CD4-positive, alpha-beta T cell treated with Interleukin-2 at 100 ng/mL for 4 hours (primary cell): ENCODE measurements around the gene RYR1.
"Not testable (repeated sequence)": the region's sequence is repeated elsewhere in the genome, so short reads cannot be mapped to it uniquely, and the experiment has no call there.

Source experiments
- DNase-seq: peaks from one replicate; pipeline ENCODE4 v3.0.0-alpha.2; 2020; ENCODE audit warnings: low spot score

RYR1 gene

GRCh38 chr19:38457690-38458405 is 24.4 kb downstream of the RYR1 start:
- no peak for DNase-seq

DNA sequence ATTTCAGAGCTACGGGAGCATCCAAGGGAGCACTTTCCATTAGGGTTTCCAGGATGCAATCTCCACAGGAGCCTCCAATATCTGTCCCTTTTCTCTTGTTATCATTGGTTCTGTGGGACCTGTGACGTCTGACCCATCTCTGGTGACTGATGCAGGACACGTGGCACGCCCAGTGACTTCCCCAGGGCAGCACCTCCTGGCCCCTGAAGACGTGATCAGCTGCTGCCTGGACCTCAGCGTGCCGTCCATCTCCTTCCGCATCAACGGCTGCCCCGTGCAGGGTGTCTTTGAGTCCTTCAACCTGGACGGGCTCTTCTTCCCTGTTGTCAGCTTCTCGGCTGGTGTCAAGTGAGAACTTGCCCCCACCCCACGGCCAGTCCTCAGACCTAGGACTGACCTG is 25.5 kb downstream of the RYR1 start:
- DNase-seq, result no peak

GRCh38 chr19:38463365-38463764 is 29.9 kb downstream of the RYR1 start:
- no peak for DNase-seq

- DNase-seq, result no peak
Observed at GRCh38 chr19:38464421-38465082, 31.1 kb downstream of the RYR1 start.

- no peak for DNase-seq
Observed at GRCh38 chr19:38466050-38466449, 32.6 kb downstream of the RYR1 start.

GRCh38 chr19:38467541-38468525 is 34.3 kb downstream of the RYR1 start:
- DNase-seq, result no peak

GRCh38 chr19:38469151-38469550 is 35.7 kb downstream of the RYR1 start:
- no peak for DNase-seq

- DNase-seq, result no peak
Observed at GRCh38 chr19:38470788-38471480, 37.4 kb downstream of the RYR1 start.

DNA sequence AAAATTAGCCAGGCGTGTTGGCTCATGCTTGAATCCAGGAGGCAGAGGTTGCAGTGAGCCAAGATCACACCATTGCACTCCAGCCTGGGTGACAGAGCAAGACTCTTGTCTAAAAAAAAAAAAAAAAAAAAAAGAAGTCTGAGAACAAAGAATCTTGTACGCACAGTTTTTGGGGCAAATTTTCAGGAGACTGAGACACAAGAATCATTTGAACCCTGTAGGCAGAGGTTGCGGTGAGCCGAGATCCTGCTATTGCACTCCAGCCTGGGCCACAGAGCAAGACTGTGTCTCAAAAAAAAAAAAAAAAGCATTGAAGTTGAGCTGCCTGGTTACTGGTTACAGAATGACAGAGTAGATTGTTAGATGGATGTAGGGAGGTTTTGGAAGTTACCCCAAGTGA is 39.2 kb downstream of the RYR1 start:
- not testable (repeated sequence) for DNase-seq

DNA sequence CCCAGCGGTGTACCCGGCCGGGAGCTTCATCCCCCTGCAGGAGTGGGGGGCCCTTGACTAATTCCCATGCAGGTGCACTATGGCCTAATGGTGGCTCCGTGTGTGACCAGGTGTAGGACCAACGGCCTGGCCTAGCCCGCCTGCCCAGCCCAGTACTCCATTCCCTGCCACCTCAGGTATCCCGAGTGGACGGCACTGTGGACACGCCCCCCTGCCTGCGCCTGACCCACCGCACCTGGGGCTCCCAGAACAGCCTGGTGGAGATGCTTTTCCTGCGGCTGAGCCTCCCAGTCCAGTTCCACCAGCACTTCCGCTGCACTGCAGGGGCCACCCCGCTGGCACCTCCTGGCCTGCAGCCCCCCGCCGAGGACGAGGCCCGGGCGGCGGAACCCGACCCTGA is 39.7 kb downstream of the RYR1 start:
- no peak for DNase-seq

- no peak for DNase-seq
Observed at GRCh38 chr19:38475176-38475575, 41.7 kb downstream of the RYR1 start.

DNA sequence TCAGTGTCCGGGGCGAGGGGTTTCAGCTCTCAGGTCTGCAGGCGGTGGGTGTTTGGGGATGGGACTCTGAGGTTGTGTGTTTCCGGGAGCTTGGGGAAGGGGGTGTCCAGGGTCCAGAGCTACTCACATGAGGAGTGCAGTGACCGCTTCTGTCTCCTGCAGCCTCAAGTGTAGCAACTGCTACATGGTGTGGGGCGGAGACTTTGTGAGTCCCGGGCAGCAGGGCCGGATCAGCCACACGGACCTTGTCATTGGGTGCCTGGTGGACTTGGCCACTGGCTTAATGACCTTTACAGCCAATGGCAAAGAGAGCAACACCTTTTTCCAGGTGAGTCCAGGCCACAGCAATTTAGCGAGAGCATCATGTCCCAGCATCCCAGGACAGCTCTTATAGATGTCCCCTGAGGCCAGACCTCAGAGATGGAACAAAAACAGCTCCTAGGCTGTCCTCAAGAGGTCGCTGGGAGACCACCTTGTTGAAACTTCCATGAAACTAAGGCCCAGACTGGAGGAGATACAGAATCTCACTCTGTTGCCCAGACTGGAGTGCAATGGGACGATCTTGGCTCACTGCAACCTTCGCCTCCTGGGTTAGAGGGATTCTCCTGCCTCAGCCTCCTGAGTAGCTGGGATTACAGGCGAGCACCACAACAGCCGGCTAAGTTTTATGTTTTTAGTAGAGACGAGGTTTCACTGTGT is 44.9 kb downstream of the RYR1 start:
- DNase-seq, result no peak

GRCh38 chr19:38482496-38482895 is 49.0 kb downstream of the RYR1 start:
- no peak for DNase-seq

DNA sequence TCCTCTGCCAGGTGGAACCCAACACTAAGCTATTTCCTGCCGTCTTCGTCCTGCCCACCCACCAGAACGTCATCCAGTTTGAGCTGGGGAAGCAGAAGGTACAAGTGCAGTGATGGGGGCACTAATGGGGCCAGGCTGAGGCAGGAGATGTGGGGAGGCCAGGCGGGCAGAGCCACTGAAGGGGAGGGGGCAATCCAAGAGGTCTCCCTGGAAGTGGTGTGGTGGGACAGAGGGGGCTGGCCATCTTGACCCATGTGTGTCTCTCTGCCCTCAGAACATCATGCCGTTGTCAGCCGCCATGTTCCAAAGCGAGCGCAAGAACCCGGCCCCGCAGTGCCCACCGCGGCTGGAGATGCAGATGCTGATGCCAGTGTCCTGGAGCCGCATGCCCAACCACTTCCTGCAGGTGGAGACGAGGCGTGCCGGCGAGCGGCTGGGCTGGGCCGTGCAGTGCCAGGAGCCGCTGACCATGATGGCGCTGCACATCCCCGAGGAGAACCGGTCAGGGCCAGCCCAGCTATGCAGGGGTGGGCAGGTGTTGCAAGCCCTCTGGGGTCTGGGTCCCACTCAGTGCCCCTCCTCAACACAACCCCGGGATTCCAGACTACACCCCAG is 49.6 kb downstream of the RYR1 start:
- DNase-seq, result no peak

DNA sequence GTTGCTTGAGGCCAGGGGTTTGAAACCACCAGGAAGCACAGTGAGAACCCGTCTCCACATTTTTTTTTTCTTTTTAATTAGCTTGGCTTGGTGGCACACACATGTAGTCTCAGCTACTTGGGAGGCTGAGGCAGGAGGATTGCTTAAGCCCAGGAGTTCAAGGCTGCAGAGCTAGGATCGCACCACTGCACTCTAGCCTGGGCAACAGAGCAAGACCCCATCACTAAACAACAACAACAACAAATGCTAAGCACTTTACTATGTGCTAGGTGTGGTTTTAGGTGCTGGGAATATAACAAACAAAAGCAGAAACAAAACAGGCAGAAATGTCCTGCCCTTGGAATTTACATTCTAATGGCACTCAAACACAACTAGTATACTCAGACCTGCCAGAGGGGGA is 51.3 kb downstream of the RYR1 start:
- DNase-seq, result no peak

DNA sequence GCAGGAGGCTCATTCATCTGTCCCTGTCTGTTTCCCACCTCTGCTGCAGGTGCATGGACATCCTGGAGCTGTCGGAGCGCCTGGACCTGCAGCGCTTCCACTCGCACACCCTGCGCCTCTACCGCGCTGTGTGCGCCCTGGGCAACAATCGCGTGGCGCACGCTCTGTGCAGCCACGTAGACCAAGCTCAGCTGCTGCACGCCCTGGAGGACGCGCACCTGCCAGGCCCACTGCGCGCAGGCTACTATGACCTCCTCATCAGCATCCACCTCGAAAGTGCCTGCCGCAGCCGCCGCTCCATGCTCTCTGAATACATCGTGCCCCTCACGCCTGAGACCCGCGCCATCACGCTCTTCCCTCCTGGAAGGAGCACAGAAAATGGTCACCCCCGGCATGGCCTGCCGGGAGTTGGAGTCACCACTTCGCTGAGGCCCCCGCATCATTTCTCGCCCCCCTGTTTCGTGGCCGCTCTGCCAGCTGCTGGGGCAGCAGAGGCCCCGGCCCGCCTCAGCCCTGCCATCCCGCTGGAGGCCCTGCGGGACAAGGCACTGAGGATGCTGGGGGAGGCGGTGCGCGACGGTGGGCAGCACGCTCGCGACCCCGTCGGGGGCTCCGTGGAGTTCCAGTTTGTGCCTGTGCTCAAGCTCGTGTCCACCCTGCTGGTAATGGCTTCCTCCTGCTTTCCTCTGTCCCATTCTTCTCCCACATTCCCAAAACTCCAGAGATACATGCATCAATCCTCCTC is 52.2 kb downstream of the RYR1 start:
- no peak for DNase-seq

DNA sequence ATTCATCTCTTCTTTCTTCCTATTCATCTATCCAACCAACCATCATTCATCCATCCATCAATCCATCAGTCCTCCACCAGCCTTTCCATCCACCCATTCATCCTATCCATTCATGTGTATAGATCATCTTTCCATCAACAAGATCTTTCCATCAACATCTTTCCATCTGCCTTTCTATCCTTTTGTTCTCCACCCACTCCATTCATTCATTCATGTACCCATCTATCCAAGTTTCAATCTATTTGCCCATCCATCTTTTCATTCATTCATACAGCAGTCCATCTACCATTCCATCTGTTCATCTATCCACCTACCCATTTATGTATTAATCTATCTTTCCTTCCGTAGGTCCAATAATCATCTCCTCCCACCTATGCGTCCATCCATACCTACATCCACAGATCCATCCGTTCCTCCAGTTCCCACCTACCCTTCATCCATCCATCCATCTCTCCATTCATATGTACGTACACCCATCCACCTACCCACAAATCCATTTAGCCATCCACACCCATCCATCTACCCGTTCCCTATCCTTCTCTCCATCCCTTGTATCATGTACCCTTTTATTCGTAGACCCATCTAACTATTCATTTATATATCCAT is 53.3 kb downstream of the RYR1 start:
- DNase-seq, result no peak

DNA sequence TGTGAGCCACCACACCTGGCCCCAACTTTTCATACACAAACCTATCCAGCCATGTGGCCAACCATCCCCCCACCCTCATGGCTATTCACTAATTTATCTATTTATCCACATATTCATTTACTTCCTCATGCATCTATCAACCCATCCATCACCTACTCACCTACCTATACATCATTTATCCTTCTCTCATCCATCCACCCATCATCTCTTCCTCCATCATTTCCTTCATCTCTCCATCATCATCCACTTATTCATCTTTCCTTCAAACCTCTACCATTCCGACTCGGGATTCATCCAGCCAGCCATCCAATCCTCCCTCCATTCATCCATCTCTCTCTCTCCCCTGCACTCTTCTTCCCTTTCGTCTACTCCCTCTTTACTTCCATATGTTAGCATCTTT is 54.6 kb downstream of the RYR1 start:
- DNase-seq, result no peak

- DNase-seq, result no peak
Observed at GRCh38 chr19:38488776-38489481, 55.4 kb downstream of the RYR1 start.
